Subcutaneous abdominal adipose tissue (tissue), 5 donors: ENCODE data around the gene GARS1.

Experiments used
- H3K27ac ChIP-seq: one replicate; pipeline ENCODE4 v1.7.0; 2013; ENCODE audit warnings: low read depth, mild to moderate bottlenecking, inconsistent platforms, low read length, moderate library complexity
- H3K27me3 ChIP-seq, 5 donors: one replicate each; pipeline ENCODE4 v1.7.0; 2013; ENCODE audit warnings: low read length in 5 of 5, inconsistent platforms in 1 of 5; ENCODE audit not compliant: control insufficient read depth in 5 of 5, insufficient read depth in 4 of 5
- H3K36me3 ChIP-seq, 5 donors: one replicate each; pipeline ENCODE4 v1.7.0; 2013; ENCODE audit warnings: low read length in 5 of 5; ENCODE audit not compliant: control insufficient read depth in 5 of 5, insufficient read depth in 5 of 5
- H3K4me1 ChIP-seq, 5 donors: one replicate each; pipeline ENCODE4 v1.7.0; 2013; ENCODE audit warnings: low read length in 5 of 5, mild to moderate bottlenecking in 3 of 5, moderate library complexity in 1 of 5; ENCODE audit not compliant: control insufficient read depth in 5 of 5, insufficient read depth in 5 of 5
- H3K4me3 ChIP-seq, 5 donors: one replicate each; pipeline ENCODE4 v1.7.0; 2013; ENCODE audit warnings: low read length in 5 of 5, low read depth in 1 of 5
- H3K9ac ChIP-seq, 5 donors: one replicate each; pipeline ENCODE4 v1.7.0; 2013; ENCODE audit warnings: low read length in 5 of 5, mild to moderate bottlenecking in 4 of 5, moderate library complexity in 3 of 5
- H3K9me3 ChIP-seq, 5 donors: one replicate each; pipeline ENCODE4 v1.7.0; 2013; ENCODE audit warnings: low read length in 5 of 5; ENCODE audit not compliant: control insufficient read depth in 5 of 5
- donor health status: healthy.
- donor health status: healthy.
- donor health status: healthy.
- donor health status: healthy.
- donor health status: healthy.

GARS1 gene

DNA sequence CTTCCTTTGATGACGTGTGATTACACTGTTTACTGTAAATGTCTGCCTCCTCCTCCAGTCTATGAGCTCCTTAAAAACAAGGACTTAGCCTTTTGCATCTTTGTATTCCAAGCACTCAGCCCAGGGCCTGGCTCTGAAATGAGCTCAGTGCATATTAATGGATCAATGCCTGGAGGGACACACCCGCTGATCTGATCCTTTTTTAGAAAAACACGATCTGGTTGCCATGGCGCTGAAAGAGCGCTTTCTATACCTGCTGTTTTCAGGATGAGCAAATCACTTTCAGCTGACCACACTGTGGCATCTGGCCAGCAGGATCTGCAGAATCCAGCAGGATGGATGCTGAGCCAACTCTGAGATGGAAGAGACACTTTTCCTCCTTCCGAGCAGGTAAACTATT lies 37.8 kb upstream of the GARS1 start:
- no peak overlapping the region for H3K4me3 ChIP-seq
- H3K9me3 ChIP-seq: no peaks in the 10 kb centered on the region
- no peak overlapping the region for H3K9ac ChIP-seq
- no peaks in the 10 kb centered on the region for H3K27me3 ChIP-seq
- peaks cover 2 to 22% (median 15%) of the 10 kb centered on the region in 5 donors for H3K4me1 ChIP-seq
- H3K27ac ChIP-seq: no peak overlapping the region
- peaks cover 0 to 24% (median 7%) of the 10 kb centered on the region in 5 donors for H3K36me3 ChIP-seq

DNA sequence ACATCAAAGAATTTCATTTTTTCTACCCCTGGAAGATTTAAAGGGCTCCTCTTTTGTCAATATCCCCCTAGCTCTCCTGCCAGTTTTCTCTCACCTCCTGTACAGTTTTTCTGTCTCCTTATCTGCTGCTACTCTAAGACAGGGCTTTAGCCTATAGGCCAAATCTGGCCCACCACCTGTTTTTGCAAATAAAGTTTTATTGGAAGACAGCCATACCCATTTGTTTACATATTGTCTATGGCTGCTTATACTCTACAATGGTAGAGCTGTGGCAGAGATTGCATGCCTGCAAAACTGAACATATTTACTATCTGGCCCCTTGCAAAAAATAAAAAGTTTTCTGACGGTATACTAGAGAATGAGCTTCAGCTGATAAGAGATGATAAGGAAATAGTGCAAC lies 37.4 kb upstream of the GARS1 start:
- Histone ChIP-seq H3K9ac (no peak overlapping the region), H3K36me3 (peaks cover 0 to 25% (median 7%) of the 10 kb centered on the region in 5 donors), H3K4me1 (peaks cover 2 to 26% (median 19%) of the 10 kb centered on the region in 5 donors), H3K27me3 (no peaks in the 10 kb centered on the region), H3K27ac (no peak overlapping the region), H3K9me3 (no peaks in the 10 kb centered on the region), H3K4me3 (no peak overlapping the region)

DNA sequence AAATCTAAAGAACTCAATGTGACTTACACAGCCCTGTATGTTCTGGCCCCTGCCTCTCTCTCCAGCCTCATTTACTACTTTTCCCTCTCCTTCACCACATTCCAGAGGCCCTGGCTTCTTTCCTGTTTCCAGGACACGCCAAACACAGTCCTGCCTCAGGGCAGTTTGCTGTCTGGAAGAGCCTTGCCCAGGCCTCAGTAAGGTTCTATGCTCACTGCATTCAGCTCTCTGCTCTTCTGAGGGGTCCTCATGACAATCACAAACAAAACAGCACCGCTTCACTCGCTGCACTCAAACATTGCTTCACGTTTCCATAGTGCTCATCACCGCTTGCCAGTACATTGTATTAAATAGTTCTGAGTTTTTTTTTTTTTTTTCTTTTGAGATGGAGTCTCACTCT lies 35.1 kb upstream of the GARS1 start:
- no peaks in the 10 kb centered on the region for H3K9me3 ChIP-seq
- H3K36me3 ChIP-seq: peaks cover 0 to 32% (median 8%) of the 10 kb centered on the region in 5 donors
- H3K27ac ChIP-seq: no peak overlapping the region
- H3K4me3 ChIP-seq: no peak overlapping the region
- no peaks in the 10 kb centered on the region for H3K27me3 ChIP-seq
- no peak overlapping the region for H3K9ac ChIP-seq
- peaks cover 4 to 29% (median 28%) of the 10 kb centered on the region in 5 donors for H3K4me1 ChIP-seq

DNA sequence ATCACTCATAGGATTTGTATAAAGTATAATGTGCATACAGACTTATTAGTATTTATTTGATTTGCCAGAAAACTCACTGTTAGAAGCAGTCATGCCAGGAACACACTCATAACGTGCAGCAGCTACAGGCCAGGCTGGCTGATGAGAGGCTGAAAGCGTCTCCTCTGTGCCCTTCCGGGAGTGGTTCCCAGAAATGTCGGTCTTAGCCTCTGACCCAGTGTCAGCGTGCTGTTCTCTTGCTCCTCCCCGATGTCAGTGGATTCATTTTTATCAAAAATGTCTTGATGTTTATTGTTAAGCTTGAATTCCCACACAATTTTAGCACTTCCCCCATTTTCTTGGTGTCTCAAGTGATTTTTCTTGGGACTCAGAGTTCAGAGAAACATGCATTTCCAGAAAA lies 33.3 kb upstream of the GARS1 start:
- H3K27me3 ChIP-seq: no peaks in the 10 kb centered on the region
- H3K4me1 ChIP-seq: peaks cover 4 to 29% (median 28%) of the 10 kb centered on the region in 5 donors
- no peaks in the 10 kb centered on the region for H3K9me3 ChIP-seq
- peak overlapping the region; percentile 85 for H3K27ac ChIP-seq
- H3K36me3 ChIP-seq: peaks cover 0 to 48% (median 11%) of the 10 kb centered on the region in 5 donors
- H3K4me3 ChIP-seq: no peak overlapping the region
- H3K9ac ChIP-seq: peak overlapping the region in 2 of 5 donors; percentile 67 to 71

DNA sequence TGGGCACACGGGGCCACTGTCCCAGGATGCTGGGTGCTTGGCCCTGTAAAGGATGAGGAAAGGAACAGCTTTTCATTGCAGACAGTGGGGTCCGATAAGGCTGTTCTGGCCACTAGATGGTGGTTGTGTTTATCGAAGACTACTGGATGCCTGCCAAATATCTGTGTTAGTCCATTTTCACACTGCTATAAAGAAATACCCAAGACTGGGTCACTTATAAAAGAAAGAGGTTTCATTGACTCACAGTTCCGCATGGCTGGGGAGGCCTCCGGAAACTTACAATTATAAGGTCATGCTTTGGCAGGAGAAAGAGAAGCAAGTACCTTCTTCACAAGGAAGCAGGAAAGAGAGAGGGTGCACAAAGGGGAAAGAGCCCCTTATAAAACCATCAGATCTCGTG lies 32.2 kb upstream of the GARS1 start:
- H3K4me3 ChIP-seq: peak overlapping the region in 1 of 5 donors; percentile 32
- peaks cover 4 to 29% (median 28%) of the 10 kb centered on the region in 5 donors for H3K4me1 ChIP-seq
- peaks cover 4 to 56% (median 19%) of the 10 kb centered on the region in 5 donors for H3K36me3 ChIP-seq
- peak overlapping the region; percentile 85 for H3K27ac ChIP-seq
- H3K9ac ChIP-seq: peak overlapping the region in 3 of 5 donors; percentile 2 to 71 (median 12)
- no peaks in the 10 kb centered on the region for H3K27me3 ChIP-seq
- H3K9me3 ChIP-seq: no peaks in the 10 kb centered on the region

DNA sequence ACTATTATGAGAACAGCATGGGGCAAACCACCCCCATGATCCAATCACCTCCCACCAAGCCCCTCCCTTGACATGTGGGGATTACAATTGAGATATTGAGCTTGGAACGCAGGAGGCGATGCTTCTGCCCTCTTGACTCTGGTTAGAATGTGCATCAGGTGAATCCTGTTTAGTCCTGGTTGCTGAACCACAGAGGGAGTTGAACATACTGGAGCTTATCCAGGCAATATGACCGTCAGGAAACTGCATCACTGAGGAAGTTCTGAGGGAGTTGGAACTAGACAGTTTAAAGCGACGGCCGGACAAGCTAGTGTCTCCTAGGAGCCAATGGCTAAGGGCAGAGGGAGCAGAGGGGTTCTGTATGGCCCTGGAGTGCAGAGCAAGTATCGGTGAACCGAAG lies 31.8 kb upstream of the GARS1 start:
- Histone ChIP-seq H3K27me3 (no peaks in the 10 kb centered on the region), H3K9ac (peak overlapping the region in 1 of 5 donors; percentile 12), H3K36me3 (peaks cover 8 to 59% (median 22%) of the 10 kb centered on the region in 5 donors), H3K4me1 (peaks cover 4 to 29% (median 28%) of the 10 kb centered on the region in 5 donors), H3K27ac (peak overlapping the region; percentile 85), H3K4me3 (peak overlapping the region in 2 of 5 donors; percentile 30 to 32), H3K9me3 (no peaks in the 10 kb centered on the region)

DNA sequence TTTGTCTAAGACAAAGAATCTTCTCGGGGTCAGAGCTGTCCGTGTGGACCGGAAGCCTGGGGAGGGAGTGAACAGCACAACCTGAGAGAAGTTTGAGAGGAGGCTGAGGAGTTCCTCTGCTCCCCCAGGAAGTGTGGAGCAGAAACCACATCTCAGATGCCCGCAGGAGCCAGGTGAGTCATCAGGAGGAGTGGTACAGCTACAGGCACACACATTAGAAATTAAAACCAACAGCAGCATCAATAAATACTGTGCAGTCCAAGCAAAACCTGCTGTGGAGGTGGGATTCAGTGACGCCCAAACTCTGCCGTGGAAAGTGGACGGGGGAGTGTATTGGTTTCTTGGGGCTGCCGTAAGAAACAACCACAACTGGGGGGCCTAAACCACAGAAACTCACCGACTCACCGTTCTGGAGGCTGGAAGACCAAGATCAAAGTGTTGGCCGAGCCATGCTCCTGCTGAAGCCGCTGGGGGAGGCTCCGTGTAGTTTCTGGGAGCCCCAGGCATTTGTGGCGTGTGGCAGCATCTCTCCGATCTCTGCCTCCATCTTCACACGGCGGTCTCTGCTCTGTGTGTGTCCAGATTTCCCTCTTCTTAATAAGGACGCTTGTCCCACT lies 31.2 kb upstream of the GARS1 start:
- Histone ChIP-seq H3K27ac (no peak overlapping the region), H3K4me1 (peaks cover 4 to 29% (median 28%) of the 10 kb centered on the region in 5 donors), H3K4me3 (peak overlapping the region in 2 of 5 donors; percentile 30 to 32), H3K27me3 (no peaks in the 10 kb centered on the region), H3K36me3 (peaks cover 10 to 65% (median 27%) of the 10 kb centered on the region in 5 donors), H3K9me3 (no peaks in the 10 kb centered on the region), H3K9ac (peak overlapping the region in 1 of 5 donors; percentile 1)

DNA sequence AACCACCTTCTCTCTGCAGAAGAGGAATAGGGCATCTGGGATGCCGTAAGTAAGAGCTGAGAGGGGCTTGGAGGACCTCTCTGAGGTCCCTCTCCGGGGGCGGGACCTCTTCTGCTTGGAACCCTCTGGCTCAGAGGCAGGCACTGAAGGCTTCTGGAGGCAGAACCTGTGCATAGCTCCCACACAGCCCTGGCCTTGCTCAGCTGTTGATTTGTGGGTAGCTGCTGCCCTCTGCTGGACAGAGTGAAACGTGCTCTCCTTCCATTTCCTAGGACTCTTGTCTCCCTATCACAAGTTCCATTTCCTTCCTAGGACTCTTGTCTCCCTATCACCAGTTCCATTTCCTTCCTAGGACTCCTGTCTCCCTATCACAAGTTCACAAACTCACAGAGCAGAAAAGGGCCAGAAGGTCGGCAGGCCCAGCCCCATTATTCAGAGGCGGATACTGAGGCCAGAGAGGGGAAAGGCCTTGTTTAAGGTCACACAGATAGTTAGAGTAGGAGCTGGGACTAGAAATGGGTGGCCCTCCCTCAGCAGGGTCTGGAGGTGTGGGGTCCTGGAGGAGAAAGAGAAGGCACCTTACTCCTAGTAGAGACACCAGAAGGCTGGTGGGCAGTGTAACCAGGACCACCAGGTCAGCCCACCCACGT lies 30.3 kb upstream of the GARS1 start:
- Histone ChIP-seq H3K4me3 (no peak overlapping the region), H3K9me3 (no peaks in the 10 kb centered on the region), H3K36me3 (peaks cover 15 to 66% (median 29%) of the 10 kb centered on the region in 5 donors), H3K27ac (no peak overlapping the region), H3K4me1 (peaks cover 4 to 29% (median 25%) of the 10 kb centered on the region in 5 donors), H3K9ac (no peak overlapping the region), H3K27me3 (no peaks in the 10 kb centered on the region)

DNA sequence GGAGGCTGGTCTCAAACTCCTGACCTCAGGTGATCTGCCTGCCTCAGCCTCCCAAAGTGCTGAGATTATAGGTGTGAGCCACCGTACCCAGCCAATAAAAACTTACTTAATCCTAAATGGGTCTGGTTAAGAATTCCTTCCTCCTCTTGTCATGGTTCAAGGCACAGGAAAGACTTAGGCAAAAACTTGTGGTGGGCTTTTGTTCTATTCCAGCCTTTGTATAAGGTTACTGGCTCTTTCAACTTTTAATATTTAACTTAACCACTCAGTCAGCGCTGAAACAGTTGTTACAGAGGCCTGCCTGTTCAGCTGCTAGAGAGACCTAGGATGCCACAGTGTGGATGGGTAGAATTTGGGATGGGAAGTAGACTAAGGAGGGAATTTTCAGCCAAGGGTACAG lies 28.1 kb upstream of the GARS1 start:
- Histone ChIP-seq H3K4me1 (peaks cover 3 to 21% (median 10%) of the 10 kb centered on the region in 5 donors), H3K4me3 (no peak overlapping the region), H3K9ac (no peak overlapping the region), H3K36me3 (peaks cover 15 to 58% (median 31%) of the 10 kb centered on the region in 5 donors), H3K27me3 (no peaks in the 10 kb centered on the region), H3K9me3 (no peaks in the 10 kb centered on the region), H3K27ac (no peak overlapping the region)

DNA sequence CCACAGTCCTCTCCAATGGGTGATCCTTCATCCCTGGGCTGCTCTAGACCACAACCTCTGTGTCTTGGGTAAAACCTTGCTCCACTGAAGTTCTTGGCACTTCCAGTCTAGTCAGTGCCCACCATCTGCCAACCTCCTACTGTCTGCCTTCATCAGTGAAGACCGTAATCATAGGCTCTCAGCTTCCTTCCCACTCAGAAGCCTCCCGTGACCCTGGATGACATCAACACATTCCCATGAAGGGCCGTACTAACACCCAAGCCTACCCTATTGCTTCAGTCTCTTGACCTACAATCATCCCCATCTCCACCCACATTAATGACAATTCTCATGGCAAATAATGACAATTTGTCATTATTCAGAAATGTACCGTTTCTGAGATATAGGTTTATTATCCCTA lies 27.6 kb upstream of the GARS1 start:
- no peaks in the 10 kb centered on the region for H3K9me3 ChIP-seq
- no peak overlapping the region for H3K27ac ChIP-seq
- H3K9ac ChIP-seq: peak overlapping the region in 1 of 5 donors; percentile 32
- no peak overlapping the region for H3K4me3 ChIP-seq
- H3K27me3 ChIP-seq: no peaks in the 10 kb centered on the region
- peaks cover 15 to 54% (median 31%) of the 10 kb centered on the region in 5 donors for H3K36me3 ChIP-seq
- H3K4me1 ChIP-seq: peaks cover 2 to 16% (median 5%) of the 10 kb centered on the region in 5 donors
